Vagina (tissue), 2 donors: Measurements from ENCODE around the gene LYRM9.

Source experiments
- POLR2AphosphoS5 ChIP-seq, 2 donors: sonication (generic); formaldehyde crosslinking; IDR thresholded peaks; one replicate each; pipeline ENCODE4 v1.9.0; 2017; ENCODE audit warnings: antibody characterized with exemption in 2 of 2, mild to moderate bottlenecking in 2 of 2, low read depth in 1 of 2; ENCODE audit not compliant: insufficient read depth in 1 of 2
- TF ChIP-seq, protein P1 (sequence below), 3 experiments: fragments of 450-650 bp in 2 of 3; fragments of 200-600 bp in 1 of 3; sonication (generic) in 1 of 3; IDR thresholded peaks; one replicate each; pipeline ENCODE4 v1.5.1; 2017 to 2019; ENCODE audit warnings: antibody characterized with exemption in 3 of 3, mild to moderate bottlenecking in 2 of 3, moderate library complexity in 2 of 3

DNA sequence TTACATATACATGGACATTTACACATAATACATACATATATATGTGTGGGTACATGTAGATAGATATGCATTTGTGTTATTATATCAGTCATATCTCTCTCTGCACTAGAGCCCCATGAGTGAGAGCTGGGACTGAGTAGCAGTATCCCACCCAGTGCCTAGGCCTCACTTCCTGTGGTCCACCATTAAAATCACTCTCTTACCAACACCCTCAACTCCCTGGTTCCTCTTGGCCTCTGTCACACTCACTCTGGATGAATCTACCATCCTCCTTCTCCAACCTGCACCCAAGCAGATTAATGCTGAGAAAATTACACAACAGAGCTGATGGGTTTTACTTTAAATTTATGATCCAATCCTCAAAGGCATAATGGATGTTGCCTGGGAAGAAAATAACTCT is 4.9 kb upstream of the LYRM9 start:
- TF ChIP-seq POLR2AphosphoS5 (IDR thresholded peaks at IDR 0.05; ENCODE audit: insufficient read depth in 1 of 2, low read depth in 1 of 2), result no peak
- TF ChIP-seq, protein P1, sequence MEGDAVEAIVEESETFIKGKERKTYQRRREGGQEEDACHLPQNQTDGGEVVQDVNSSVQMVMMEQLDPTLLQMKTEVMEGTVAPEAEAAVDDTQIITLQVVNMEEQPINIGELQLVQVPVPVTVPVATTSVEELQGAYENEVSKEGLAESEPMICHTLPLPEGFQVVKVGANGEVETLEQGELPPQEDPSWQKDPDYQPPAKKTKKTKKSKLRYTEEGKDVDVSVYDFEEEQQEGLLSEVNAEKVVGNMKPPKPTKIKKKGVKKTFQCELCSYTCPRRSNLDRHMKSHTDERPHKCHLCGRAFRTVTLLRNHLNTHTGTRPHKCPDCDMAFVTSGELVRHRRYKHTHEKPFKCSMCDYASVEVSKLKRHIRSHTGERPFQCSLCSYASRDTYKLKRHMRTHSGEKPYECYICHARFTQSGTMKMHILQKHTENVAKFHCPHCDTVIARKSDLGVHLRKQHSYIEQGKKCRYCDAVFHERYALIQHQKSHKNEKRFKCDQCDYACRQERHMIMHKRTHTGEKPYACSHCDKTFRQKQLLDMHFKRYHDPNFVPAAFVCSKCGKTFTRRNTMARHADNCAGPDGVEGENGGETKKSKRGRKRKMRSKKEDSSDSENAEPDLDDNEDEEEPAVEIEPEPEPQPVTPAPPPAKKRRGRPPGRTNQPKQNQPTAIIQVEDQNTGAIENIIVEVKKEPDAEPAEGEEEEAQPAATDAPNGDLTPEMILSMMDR (IDR thresholded peaks at IDR 0.05), result no peak
